ENCODE results near the gene CNOT8. TPM values are rescaled to one million over a fixed set of nuclear protein-coding genes. Genes with fewer than 3 reads are reported as not detected.

CNOT8 gene
- total and polyA plus RNA-seq, 9 of the 15 experiments (the other 6 are each of a cell fraction or from before 2014, with no cell fraction given): 15.2 to 68.9 (median 52.1) TPM

GRCh38 chr5:154858297-154858971, at the start of gene CNOT8 (continued):
- TF ChIP-seq MGA (IDR thresholded peaks at IDR 0.05) (no peak), NR2C2 (CRISPR knock-in tag; IDR thresholded peaks at IDR 0.05) (peak; percentile 77), NR2C2 (tag; IDR thresholded peaks at IDR 0.05) (peak; percentile 99), DDX20 (tag; IDR thresholded peaks at IDR 0.05; ENCODE audit: low read depth) (no peak), XRCC3 (IDR thresholded peaks at IDR 0.05) (no peak), HNRNPUL1 (IDR thresholded peaks at IDR 0.05; ENCODE audit: low read length) (no peak), SOX6 (IDR thresholded peaks at IDR 0.05) (peak; percentile 12; the same call in 1 of the 2 replicates), ZKSCAN1 (IDR thresholded peaks at IDR 0.05; ENCODE audit: low read depth, low read length) (0 out of 2 replicates have a peak, but pooled peaks have one; percentile 9), SMAD4 (CRISPR knock-in tag; conservative IDR thresholded peaks at IDR 0.05) (peak; percentile 68), E4F1 (CRISPR knock-in tag; IDR thresholded peaks at IDR 0.05; ENCODE audit: borderline replicate concordance) (no peak), USF1 (CRISPR knock-in tag; IDR thresholded peaks at IDR 0.05) (no peak; the same call in none of the 2 replicates), ZNF589 (CRISPR knock-in tag; IDR thresholded peaks at IDR 0.05; ENCODE audit: low read depth) (no peak), ILK (tag; IDR thresholded peaks at IDR 0.05; ENCODE audit: borderline replicate concordance, low read depth) (no peak)
